ENCODE results near the gene PTPRE.

- TF ChIP-seq, protein P1, sequence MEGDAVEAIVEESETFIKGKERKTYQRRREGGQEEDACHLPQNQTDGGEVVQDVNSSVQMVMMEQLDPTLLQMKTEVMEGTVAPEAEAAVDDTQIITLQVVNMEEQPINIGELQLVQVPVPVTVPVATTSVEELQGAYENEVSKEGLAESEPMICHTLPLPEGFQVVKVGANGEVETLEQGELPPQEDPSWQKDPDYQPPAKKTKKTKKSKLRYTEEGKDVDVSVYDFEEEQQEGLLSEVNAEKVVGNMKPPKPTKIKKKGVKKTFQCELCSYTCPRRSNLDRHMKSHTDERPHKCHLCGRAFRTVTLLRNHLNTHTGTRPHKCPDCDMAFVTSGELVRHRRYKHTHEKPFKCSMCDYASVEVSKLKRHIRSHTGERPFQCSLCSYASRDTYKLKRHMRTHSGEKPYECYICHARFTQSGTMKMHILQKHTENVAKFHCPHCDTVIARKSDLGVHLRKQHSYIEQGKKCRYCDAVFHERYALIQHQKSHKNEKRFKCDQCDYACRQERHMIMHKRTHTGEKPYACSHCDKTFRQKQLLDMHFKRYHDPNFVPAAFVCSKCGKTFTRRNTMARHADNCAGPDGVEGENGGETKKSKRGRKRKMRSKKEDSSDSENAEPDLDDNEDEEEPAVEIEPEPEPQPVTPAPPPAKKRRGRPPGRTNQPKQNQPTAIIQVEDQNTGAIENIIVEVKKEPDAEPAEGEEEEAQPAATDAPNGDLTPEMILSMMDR (IDR thresholded peaks at IDR 0.05): no peak
- no peak for TF ChIP-seq POLR2A (IDR thresholded peaks at IDR 0.05)
These were observed 216.0 kb downstream of the PTPRE start for GRCh38 chr10:128122931-128123330.
